Measurements from ENCODE around the gene MAML3.
"Not testable (repeated sequence)": the region's sequence is repeated elsewhere in the genome, so short reads cannot be mapped to it uniquely, and the experiment has no call there.

MAML3 gene

DNA sequence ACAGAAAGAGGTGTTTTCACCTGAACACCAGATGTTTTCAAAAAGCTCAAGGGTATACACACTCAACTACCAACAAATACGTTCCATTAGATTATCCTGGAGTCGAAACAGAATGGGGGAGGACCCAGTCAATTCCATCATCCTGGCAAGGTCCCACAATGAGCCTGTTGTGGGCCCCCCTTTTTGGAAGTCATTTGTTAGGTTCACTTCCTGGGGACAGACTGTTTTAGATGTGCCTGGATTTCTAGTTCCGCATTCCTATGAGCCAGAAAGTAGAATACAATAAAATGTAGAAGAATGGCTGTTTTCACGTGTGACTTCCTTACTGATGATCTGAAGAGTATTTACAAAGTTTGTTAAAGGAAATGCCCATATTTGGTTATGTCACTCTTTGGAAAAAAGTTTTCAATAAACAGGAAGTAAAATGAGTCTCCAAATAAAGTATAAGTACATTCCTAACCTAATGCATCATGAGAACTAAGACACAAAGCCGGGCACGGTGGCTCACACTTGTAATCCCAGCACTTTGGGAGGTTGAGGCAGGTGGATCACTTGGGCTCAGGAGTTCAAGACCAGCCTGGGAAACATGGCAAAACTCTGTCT, 192.5 kb downstream of the MAML3 start:
- DNase-seq (ENCODE audit: low read depth), result no peak

DNA sequence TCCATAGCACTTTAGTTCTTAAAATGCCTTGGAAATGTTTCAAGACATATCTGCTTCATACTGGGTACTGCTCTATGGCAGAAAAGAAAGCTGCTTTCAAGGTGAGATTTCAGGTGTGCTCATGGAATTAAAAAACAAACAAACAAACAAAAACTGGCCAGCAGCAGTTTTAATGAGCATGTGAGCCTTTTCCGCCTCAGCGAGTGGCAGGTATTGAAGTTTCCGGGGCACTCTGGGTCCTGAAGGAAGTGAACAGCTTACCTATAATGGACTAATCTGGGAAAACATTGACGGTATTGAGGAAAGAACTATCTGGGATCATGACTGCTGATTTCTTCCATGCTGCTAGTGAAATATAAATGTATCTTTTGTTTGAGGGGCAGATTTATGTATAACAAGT, 194.6 kb downstream of the MAML3 start:
- DNase-seq (ENCODE audit: low read depth), result no peak

DNA sequence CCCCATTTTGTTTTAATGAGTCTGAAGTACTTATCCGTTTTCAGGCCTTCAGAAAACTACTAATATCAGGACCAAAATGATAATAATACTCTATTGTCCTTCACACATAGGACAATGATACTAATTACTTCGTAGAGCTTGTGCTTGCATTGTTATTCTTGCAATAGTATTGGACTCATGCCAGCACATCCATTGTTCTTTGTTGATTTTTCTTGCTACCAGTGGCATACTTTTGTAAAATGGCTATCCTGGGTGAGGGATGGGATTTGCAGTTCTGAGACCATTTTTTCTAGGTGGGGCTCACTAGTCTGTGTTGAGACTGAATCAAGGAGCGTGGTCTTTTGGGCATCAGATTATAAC, 195.3 kb downstream of the MAML3 start:
- DNase-seq (ENCODE audit: low read depth), result no peak

DNA sequence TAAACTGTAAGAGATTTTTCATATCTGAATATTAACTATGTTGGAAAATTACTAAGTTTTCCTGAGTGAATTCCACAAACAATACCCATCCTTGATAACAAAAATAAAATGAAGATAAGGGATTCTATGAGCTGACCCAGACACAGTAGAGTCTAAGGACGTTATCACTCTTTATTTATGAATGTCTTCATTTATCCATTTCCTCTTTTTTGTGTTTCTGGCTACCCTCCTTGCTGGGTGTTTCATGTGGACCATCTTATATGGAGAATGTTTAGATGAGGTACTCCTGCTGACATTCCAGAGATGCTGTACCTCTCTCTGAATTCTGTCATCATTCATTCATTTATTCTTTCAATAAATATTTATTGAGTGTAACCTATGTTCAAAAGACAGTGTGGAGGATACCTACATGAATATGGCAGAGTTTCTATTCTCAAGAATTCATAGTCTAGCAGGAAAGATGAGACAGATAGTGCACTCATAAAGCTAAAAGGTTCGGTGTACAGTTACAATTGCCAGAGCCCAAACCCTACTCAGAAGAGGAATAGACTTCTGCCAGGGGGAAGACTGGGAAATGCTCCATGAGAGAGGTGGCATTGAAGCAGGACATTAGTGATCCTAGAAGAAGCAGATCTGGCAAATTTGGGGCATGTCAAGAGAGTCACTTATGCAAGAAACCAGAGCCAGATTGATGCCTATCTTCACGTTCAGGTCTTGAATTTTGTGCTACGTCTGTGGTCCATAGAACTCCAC, 195.8 kb downstream of the MAML3 start:
- DNase-seq (ENCODE audit: low read depth), result no peak

DNA sequence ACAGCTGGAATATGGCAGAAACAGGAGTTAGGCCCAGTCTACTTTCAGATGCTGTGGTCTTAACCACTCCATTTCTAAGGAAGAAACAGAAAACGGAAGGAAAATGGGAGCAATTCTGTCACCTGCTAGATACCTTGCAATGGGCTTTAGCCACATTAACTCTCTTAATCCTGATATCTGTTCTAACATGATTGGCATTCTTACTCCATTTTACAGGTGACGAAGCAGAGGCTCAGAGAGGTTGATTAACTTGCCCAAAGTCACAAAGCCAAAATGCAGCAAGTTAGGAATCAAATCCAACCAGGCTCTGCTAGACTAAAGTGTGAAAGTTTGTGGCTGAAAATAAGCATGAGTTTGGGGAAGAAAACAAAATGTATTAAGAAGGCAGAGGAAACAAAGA, 196.9 kb downstream of the MAML3 start:
- no peak for DNase-seq (ENCODE audit: low read depth)

DNA sequence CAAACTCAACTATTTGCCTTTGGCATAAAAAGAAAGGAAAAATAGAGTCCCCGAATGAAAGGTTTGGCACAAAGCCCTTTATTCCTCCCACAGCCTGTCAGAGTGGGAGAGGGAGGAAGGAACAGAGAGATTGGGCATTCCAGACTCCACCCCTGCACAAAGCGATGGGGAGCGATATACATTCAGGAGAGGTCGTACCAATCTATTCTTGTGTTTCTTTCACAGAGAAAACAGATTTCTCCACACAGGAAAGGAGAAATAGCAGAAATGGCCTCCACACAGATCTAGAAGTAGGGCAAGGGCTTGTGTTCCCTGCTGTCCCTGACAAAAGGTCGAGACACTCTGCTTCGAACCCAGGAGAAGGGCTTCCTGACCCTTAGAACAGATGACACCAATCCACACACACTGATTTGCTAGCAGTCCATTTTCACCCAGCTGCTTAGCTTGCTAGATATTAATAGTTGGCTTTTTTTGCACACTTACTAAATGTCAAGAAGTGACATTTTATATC, 197.4 kb downstream of the MAML3 start:
- DNase-seq (ENCODE audit: low read depth), result no peak

DNA sequence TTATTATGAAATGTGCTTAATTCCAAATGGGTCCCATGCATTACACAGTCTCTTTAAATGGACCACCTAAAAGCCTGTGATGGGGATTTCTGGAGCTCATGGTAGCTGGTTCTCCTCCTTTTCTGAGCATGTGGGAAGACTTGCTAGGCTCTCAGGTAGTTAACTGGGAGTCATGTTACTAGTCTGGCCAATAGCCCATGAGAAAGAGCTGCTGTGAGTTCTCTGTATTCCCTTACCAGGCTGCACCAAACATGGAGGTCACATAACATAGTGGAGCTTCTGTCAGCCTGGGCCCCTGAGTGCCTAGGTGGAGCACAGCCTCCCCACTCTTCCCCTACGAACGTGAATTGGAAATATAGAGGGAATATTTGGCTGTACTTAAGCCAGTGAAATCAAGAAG, 198.4 kb downstream of the MAML3 start:
- no peak for DNase-seq (ENCODE audit: low read depth)

DNA sequence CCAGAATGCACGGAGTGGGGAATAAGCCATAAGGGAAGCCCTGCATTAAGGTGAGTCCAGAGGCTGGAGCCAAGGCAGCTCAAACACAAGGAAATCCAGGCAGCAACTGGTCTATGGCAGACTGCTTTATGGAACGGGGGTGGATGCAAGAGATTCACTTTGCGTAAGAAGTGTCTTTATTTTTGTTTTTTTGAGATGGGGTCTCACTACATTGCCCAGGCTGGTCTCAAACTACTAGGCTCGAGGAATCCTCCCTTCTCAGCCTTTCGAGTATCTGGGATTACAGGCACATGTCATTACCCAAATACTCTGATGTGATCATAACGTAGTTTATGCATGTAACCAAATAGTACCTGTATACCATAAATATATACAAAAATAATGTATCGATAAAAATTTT, 199.5 kb downstream of the MAML3 start:
- DNase-seq (ENCODE audit: low read depth), result no peak

DNA sequence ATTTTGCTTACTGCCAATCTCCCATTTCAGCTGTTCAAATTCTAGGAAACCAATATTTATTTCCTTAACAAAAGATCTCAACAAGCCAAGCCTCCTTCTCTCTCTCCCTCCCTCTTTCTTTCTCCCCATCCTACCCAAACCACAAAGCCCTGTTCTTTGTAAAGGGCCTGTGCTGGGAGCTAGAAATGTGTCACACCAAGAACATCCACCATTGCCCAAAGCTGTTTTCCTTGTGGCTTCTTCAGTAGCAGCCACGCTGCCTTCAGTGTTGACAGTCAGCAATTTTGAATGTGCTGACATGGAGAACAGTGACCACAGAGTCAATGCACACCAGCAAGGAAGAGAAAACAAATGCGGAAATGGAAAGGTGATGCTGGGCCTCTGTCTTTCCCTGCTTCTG, 203.0 kb downstream of the MAML3 start:
- no peak for DNase-seq (ENCODE audit: low read depth)

DNA sequence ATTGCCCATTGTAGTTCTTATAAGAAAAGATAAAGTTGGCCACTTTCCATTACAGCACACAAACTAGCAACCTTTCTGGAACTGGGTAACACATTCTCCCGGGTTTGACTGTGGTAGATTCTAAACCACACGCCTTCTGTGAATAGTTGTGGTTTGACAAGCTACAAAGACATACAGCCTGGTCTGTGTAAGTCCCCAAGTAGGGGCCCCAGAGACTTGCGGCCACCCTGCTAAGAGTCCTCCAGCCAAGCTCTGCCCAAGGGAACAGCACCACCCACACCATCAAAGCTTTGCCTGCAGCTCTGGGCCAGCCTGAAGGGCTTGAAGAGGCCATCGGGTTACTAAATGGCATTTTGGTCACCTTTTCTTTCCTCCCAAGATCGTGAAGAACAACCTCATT, 203.4 kb downstream of the MAML3 start:
- no peak for DNase-seq (ENCODE audit: low read depth)

DNA sequence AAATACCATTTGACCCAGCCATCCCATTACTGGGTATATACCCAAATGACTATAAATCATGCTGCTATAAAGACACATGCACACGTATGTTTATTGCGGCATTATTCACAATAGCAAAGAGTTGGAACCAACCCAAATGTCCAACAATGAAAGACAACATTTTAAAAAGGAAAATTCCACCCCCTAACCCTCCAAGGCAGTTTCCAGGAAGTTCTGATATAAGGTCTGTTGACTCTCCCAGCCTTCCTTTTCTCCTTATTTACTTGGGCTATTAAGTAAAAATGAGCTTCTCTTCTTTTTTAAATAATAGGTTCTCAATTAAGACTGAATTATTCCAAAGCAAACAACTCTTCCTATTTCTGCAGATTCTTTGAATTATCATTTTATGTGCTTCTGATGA, 209.1 kb downstream of the MAML3 start:
- DNase-seq (ENCODE audit: low read depth), result not testable (repeated sequence)

DNA sequence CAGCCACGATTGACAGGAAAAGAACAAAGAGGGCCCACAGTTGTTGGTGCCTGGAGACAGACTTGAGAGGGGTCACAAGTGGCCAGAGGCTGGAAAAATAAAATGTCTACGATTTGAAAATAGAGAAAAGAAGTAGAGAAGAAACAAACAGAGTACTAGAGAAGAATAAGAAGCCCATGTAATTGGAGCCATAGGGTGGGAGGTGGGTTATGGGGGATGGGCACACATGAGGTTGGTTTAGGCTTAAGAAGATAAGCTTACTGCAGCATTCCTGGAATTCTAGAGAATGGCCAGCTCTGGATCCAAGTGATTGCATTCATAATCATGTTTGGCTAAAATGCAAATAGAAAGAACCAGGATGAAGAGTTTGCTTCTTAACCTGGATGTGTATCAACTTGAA, 210.7 kb downstream of the MAML3 start:
- DNase-seq (ENCODE audit: low read depth), result no peak

DNA sequence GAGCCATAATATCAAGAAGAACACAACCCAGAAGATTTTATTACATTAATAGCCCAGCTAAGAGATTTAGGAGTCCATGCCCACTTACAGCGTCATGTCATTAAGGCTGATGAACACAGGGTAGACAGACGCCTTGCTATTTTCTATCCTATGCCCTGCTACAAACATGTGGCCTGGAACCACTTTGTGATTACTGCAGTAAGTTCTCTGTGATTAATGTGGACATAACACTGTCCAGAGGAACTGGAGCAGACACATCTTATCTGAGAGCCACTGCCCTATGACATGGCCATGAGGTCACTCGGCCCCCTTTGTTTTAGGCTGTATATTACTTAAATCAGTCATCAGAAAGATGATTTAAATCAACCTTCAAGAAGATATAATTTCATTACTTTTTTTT, 211.7 kb downstream of the MAML3 start:
- no peak for DNase-seq (ENCODE audit: low read depth)

DNA sequence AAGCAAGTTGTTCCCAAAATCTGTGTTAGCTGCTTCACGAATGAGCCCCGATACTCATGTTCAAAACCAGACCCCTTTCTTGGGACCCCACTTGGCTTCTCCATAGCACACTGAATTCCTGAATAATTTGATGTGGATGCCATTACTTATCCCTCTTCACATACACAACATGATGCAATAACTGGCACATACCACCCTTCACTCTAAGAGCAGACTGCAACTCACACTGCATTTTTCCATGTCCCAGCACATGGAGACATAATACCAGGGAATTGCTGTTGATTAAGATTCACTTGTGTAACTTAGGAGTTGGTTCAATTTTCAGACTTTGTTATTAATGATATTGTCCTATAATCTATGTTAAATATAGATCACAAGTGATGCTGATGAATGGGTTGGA, 213.4 kb downstream of the MAML3 start:
- no peak for DNase-seq (ENCODE audit: low read depth)

DNA sequence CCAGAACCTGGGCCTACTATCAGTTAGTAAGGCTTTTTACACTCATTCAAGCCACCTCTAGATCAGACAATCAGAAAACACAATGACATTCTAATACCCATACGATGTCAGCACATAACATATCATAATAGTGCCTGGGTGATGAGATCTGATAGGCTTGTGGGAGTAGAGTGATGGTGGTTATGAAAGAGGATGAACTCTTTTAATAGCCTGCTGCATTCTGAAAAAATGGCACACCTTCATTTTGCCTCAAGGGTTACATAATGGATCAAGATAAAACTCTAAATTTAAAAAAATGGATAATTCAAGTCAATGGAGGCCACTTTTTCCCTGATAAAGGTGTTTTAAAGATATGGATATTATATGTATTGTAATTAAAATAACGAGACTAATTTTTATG, 215.6 kb downstream of the MAML3 start:
- DNase-seq (ENCODE audit: low read depth), result no peak

DNA sequence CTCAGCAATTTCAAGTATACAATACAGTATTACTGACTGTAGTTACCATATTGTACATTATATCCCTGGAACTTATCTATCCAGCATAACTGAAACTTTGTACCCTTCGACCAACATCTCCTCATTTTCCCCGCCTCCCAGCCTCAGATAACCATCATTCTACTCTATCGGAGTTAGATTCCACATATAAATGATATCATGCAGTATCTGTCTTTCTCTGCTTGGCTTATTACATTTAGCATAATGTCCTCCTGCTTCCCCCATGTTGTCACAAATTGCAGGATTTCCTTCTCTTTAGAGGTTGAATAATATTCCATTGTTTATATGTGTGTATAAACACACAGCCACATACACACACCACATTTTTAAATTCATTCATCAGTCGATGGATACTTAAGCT, 218.1 kb downstream of the MAML3 start:
- no peak for DNase-seq (ENCODE audit: low read depth)

DNA sequence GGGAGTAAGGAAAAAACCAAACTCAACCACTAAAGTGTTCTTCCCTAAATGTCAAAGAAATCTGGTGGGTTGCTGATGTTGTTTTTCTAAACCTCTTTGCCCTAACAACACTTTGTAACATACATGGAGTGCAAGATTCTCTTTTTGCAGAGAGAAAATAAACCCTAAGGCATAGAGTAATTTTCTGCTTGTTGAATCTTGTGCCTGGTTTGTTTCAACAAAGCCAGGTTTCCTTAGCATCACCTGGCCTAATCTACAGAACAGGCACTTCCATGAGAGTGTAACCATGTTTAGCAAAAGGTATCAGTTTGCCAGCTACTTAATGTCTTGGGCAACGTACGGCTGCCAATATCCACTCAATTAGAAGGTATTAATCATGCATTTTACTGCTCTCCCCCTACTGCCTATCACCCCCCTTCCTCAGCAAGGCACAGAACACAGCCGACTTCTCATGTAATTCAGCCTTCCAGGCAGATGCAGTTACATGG, 219.2 kb downstream of the MAML3 start:
- DNase-seq (ENCODE audit: low read depth), result no peak

DNA sequence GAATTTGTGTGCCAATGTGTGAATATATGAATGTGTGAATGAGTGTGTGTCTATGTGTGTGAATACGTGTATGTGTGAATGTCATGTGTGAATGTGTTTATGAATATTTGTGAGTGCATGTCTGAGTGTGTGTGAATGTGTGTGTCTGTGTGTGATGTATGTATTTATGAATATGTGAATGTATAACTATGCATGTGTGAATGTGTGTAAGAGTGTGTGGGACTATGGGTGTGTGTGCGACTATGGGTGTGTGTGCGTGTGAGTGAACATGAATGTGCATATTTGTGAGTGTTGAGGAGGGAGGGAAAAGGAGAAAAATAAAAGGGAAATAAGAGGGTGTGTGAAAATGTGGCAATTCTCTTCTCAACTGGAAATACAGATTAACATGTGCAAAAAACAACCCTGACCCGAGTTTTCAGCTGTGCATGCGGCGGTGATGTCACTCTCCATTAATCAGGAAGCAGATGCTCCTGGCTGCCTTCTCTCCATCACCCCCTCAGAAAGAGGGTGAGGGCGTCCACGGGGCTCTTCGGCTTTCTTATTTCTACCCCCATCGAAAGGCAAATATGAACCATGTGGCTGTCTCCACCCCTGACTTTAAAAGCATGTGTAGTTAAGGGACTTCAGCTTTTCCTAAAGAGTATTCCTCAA, 219.8 kb downstream of the MAML3 start:
- no peak for DNase-seq (ENCODE audit: low read depth)

DNA sequence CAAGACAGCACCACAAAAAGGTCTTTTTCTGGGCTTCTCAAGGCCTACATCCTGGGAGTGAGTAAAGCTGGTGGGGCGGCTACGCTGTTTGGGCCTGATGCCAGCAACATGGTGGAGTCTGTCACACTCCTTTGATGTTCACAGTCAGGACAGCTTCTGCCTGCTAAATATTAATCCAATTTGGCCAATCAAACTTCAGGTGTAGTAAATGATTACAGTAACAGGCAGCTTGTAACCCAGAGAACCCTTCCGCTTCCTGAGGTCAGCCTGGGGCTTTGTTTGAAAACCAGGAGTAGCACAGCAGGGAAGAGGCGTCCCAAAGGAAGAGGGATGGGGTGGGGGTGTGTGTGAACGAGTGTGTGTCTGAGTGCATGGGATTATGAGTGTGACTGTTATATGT, 220.4 kb downstream of the MAML3 start:
- DNase-seq (ENCODE audit: low read depth), result no peak

DNA sequence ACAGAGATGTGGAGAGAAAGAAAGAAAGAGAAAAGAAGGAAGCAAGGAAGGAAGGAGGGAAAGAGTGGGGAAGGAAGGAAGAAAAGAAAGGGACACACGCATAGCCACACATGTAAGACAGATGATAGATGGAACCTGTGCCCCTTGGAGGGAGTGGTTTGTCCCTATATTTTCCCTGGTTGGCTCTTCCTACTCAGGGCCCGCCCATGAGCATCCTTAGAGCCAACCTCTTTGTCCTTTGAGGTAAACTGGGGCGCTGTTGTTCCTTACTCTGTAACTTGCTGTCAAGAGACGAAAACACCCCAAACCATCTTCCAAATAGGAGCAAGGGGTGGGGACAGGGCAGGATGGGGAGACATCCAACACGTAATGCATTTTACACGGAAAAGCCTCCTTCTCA, 220.9 kb downstream of the MAML3 start:
- no peak for DNase-seq (ENCODE audit: low read depth)

DNA sequence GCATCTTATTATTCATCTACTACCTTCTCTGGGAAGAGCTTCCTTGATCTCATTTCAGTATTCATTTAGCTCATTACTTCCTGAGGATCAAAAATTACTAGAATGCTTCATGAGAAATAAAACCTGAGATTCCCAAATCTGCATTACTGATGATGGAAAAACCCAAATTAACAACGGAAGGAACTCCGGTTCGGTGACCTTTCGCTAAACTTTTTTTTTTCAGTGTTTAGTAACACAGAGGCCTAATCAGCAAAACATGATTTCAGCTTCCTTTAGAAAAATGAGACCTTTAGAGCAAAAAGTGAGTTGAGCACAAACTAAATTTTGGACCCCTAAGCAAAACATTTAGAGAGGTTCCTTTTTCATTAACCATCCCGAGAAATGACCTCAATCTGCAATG, 229.2 kb downstream of the MAML3 start:
- no peak for DNase-seq (ENCODE audit: low read depth)

DNA sequence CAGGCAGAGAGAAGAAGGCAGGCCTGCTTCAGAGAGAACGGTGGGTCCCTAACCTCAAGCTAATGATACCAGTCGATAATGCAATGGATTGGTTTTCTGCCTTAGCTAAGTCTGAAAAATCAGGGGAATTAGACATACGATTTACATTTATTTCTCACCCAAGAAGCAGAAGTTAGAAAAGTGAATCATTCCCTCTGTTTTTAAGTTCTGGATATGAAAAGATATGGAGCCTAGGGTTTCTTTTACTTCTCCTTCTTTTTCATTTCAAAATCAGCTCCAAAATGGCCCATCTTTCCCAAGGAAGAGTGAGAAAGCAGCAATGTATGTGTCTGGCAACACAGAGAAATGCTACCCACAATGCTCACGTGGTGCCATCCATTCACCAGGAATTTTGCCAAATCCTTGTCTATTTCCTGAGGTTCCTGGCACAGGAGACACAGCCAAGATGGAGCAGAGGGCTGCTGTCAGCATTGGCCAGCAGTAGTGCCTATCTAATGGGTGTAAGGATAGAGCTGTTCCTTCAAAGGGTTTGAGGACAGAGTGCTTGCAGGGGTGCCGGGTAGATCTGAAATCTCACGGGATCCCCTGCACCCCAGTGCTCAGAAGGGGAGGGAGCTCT, 231.5 kb downstream of the MAML3 start:
- DNase-seq (ENCODE audit: low read depth), result no peak
